Measurements from ENCODE around the gene ATG101. TPM values are rescaled to one million over a fixed set of nuclear protein-coding genes. Genes with fewer than 3 reads are reported as not detected.

Gene ATG101
- polyA plus RNA-seq, 1 of the 3 experiments (the other 2 are of a cell fraction), result 160 TPM

DNA sequence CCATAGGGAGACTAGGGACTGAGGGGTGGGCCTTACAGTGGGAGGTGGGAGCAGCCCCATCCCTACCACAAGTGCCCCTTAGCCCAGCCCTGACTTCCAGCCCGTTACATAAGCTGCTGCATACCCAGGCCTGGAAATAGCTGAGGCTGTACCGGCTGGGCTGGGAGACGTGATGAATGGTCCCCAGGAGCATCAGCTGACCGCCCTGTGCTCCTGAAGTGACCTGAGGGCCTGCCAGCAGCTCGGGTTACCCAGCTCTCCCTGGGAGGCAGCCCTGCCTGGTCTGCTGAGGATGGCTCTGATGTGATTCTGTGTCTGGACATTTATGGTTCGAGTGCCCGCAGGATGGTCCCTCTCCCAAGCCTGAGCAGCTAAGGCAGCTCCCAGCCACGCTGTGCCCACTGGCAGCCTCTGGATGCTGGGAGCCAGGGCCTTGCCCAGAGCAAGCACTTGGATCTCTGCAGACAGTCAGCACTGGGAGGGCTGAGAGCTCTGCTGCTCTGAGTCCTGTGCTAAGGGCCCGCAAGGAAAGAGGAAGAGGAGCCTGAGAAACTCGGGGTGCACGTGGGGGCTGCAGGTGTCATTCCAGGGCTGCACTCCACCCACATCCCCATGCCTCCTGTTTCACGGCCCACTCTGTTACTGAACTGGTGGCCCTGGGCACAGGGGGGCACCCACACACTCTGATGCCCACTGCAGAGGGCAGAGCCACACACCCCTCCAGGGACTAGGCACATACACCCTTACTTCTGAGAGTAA is 42.5 kb upstream of the ATG101 start:
- DNase-seq, result no peak
- ChIA-PET POLR2A (no interaction called here), CTCF (interaction anchor here (1.2 to 30.2 kb wide), 10 partner anchors 8 to 251 kb away, joined by 3 to 949 read pairs (median 223); partner anchors contain the start of genes ANKRD33, ATG101, NR4A1 and SMIM41)
- H3K9me2 ChIP-seq, result no peaks in the 10 kb centered on the region
- no peaks in the 10 kb centered on the region for H3F3A ChIP-seq (replicated peaks; ENCODE audit: insufficient read depth)
- no peaks in the 10 kb centered on the region for H3K27me3 ChIP-seq (ENCODE audit: insufficient read depth)
- no peak overlapping the region for H3K27ac ChIP-seq (ENCODE audit: low read depth in 2 of 2, low read length in 1 of 2)
- H3K4me3 ChIP-seq (ENCODE audit: low read depth in 2 of 2, low read length in 1 of 2), result no peak overlapping the region
- H3K36me3 ChIP-seq (replicated peaks in 1 of 2; ENCODE audit: control insufficient read depth in 1 of 2, insufficient read depth in 2 of 2, low read length in 1 of 2), result no peaks in the 10 kb centered on the region
- WGBS (ENCODE audit: low lambda C conversion rate), result 86% methylated on average over 1 of the region's 12 CpGs
- H3K79me2 ChIP-seq (ENCODE audit: insufficient read depth), result no peaks in the 10 kb centered on the region
- H2AFZ ChIP-seq (ENCODE audit: low read depth), result no peak overlapping the region
- no peak overlapping the region for H3K4me2 ChIP-seq
- no peaks in the 10 kb centered on the region for H3K9me3 ChIP-seq
- H3K4me1 ChIP-seq (ENCODE audit: control insufficient read depth in 1 of 2, insufficient read depth in 2 of 2, low read depth in 1 of 2, low read length in 1 of 2), result peaks cover 5 to 25% of the 10 kb centered on the region in 2 experiments; a peak in 2 of 4 replicates
- no peak overlapping the region for H3K9ac ChIP-seq
- no peaks in the 10 kb centered on the region for H4K20me1 ChIP-seq (ENCODE audit: insufficient read depth)
- TF ChIP-seq FOXJ3 (CRISPR knock-in tag; IDR thresholded peaks at IDR 0.05) (no peak), FOXM1 (IDR thresholded peaks at IDR 0.05; ENCODE audit: low read depth) (no peak), GATA2 (CRISPR knock-in tag; IDR thresholded peaks at IDR 0.05) (no peak), RCOR1 (IDR thresholded peaks at IDR 0.05; ENCODE audit: low read length) (no peak), GABPA (IDR thresholded peaks at IDR 0.05; ENCODE audit: low read depth) (no peak), FOSL2 (IDR thresholded peaks at IDR 0.05; ENCODE audit: borderline replicate concordance, low read depth) (no peak), CHD2 (IDR thresholded peaks at IDR 0.05; ENCODE audit: low read length, partially characterized antibody) (no peak), RFX5 (IDR thresholded peaks at IDR 0.05; ENCODE audit: low read length) (no peak), POLR2AphosphoS5 (IDR thresholded peaks at IDR 0.05; ENCODE audit: low read depth, low read length) (no peak), ELF1 (IDR thresholded peaks at IDR 0.05) (no peak), RXRA (IDR thresholded peaks at IDR 0.05; ENCODE audit: borderline replicate concordance, low read depth) (no peak), JUND (IDR thresholded peaks at IDR 0.05) (no peak), TEAD4 (IDR thresholded peaks at IDR 0.05; ENCODE audit: borderline replicate concordance, insufficient read depth) (no peak)
- TF ChIP-seq, protein P1, sequence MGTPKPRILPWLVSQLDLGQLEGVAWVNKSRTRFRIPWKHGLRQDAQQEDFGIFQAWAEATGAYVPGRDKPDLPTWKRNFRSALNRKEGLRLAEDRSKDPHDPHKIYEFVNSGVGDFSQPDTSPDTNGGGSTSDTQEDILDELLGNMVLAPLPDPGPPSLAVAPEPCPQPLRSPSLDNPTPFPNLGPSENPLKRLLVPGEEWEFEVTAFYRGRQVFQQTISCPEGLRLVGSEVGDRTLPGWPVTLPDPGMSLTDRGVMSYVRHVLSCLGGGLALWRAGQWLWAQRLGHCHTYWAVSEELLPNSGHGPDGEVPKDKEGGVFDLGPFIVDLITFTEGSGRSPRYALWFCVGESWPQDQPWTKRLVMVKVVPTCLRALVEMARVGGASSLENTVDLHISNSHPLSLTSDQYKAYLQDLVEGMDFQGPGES (IDR thresholded peaks at IDR 0.05; ENCODE audit: low read depth, low read length), result no peak
- TF ChIP-seq, protein P2, sequence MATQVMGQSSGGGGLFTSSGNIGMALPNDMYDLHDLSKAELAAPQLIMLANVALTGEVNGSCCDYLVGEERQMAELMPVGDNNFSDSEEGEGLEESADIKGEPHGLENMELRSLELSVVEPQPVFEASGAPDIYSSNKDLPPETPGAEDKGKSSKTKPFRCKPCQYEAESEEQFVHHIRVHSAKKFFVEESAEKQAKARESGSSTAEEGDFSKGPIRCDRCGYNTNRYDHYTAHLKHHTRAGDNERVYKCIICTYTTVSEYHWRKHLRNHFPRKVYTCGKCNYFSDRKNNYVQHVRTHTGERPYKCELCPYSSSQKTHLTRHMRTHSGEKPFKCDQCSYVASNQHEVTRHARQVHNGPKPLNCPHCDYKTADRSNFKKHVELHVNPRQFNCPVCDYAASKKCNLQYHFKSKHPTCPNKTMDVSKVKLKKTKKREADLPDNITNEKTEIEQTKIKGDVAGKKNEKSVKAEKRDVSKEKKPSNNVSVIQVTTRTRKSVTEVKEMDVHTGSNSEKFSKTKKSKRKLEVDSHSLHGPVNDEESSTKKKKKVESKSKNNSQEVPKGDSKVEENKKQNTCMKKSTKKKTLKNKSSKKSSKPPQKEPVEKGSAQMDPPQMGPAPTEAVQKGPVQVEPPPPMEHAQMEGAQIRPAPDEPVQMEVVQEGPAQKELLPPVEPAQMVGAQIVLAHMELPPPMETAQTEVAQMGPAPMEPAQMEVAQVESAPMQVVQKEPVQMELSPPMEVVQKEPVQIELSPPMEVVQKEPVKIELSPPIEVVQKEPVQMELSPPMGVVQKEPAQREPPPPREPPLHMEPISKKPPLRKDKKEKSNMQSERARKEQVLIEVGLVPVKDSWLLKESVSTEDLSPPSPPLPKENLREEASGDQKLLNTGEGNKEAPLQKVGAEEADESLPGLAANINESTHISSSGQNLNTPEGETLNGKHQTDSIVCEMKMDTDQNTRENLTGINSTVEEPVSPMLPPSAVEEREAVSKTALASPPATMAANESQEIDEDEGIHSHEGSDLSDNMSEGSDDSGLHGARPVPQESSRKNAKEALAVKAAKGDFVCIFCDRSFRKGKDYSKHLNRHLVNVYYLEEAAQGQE (IDR thresholded peaks at IDR 0.05; ENCODE audit: low read depth, low read length), result no peak
- TF ChIP-seq, protein P3, sequence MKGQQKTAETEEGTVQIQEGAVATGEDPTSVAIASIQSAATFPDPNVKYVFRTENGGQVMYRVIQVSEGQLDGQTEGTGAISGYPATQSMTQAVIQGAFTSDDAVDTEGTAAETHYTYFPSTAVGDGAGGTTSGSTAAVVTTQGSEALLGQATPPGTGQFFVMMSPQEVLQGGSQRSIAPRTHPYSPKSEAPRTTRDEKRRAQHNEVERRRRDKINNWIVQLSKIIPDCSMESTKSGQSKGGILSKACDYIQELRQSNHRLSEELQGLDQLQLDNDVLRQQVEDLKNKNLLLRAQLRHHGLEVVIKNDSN (IDR thresholded peaks at IDR 0.05; ENCODE audit: borderline replicate concordance, low read depth), result no peak
- TF ChIP-seq, protein P4, sequence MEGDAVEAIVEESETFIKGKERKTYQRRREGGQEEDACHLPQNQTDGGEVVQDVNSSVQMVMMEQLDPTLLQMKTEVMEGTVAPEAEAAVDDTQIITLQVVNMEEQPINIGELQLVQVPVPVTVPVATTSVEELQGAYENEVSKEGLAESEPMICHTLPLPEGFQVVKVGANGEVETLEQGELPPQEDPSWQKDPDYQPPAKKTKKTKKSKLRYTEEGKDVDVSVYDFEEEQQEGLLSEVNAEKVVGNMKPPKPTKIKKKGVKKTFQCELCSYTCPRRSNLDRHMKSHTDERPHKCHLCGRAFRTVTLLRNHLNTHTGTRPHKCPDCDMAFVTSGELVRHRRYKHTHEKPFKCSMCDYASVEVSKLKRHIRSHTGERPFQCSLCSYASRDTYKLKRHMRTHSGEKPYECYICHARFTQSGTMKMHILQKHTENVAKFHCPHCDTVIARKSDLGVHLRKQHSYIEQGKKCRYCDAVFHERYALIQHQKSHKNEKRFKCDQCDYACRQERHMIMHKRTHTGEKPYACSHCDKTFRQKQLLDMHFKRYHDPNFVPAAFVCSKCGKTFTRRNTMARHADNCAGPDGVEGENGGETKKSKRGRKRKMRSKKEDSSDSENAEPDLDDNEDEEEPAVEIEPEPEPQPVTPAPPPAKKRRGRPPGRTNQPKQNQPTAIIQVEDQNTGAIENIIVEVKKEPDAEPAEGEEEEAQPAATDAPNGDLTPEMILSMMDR (IDR thresholded peaks at IDR 0.05), result no peak
- TF ChIP-seq, protein P5, sequence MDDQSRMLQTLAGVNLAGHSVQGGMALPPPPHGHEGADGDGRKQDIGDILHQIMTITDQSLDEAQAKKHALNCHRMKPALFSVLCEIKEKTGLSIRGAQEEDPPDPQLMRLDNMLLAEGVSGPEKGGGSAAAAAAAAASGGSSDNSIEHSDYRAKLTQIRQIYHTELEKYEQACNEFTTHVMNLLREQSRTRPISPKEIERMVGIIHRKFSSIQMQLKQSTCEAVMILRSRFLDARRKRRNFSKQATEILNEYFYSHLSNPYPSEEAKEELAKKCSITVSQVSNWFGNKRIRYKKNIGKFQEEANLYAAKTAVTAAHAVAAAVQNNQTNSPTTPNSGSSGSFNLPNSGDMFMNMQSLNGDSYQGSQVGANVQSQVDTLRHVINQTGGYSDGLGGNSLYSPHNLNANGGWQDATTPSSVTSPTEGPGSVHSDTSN (IDR thresholded peaks at IDR 0.05), result no peak

All from SK-N-SH (cell line).